DMS153 treated with DMSO at 0.1 percent for 48 hours (cell line): ENCODE data around the gene NRG3.

ENCODE experiments used
- DNase-seq: peaks from one replicate; lab custom pipeline; 2025; ENCODE audit not compliant: unreplicated experiment; lab: John Stamatoyannopoulos, UW

Gene NRG3

GRCh38 chr10:82551506-82551905 is 676.5 kb downstream of the NRG3 start:
- no peak for DNase-seq

- DNase-seq: no peak
Measured at GRCh38 chr10:82552267-82552666, 677.3 kb downstream of the NRG3 start.

- no peak for DNase-seq
Measured at GRCh38 chr10:82554381-82554780, 679.4 kb downstream of the NRG3 start.

- no peak for DNase-seq
Measured at GRCh38 chr10:82558014-82558607, 683.1 kb downstream of the NRG3 start.

- DNase-seq: no peak
Measured at GRCh38 chr10:82564353-82565196, 689.6 kb downstream of the NRG3 start.

- DNase-seq: no peak
Measured at GRCh38 chr10:82565197-82565575, 690.2 kb downstream of the NRG3 start.

- no peak for DNase-seq
Measured at GRCh38 chr10:82572744-82573143, 697.8 kb downstream of the NRG3 start.

GRCh38 chr10:82574081-82574480 is 699.1 kb downstream of the NRG3 start:
- DNase-seq: no peak

GRCh38 chr10:82575318-82575717 is 700.3 kb downstream of the NRG3 start:
- no peak for DNase-seq

- DNase-seq: no peak
Measured at GRCh38 chr10:82576093-82576492, 701.1 kb downstream of the NRG3 start.

- DNase-seq: no peak
Measured at GRCh38 chr10:82581940-82582339, 706.9 kb downstream of the NRG3 start.

GRCh38 chr10:82591421-82591820 is 716.4 kb downstream of the NRG3 start:
- no peak for DNase-seq

GRCh38 chr10:82597840-82598239 is 722.8 kb downstream of the NRG3 start:
- DNase-seq: no peak

GRCh38 chr10:82609845-82610244 is 734.9 kb downstream of the NRG3 start:
- DNase-seq: no peak

- DNase-seq: no peak
Measured at GRCh38 chr10:82618007-82618406, 743.0 kb downstream of the NRG3 start.

- DNase-seq: no peak
Measured at GRCh38 chr10:82621680-82622079, 746.7 kb downstream of the NRG3 start.

- no peak for DNase-seq
Measured at GRCh38 chr10:82622479-82622878, 747.5 kb downstream of the NRG3 start.

- no peak for DNase-seq
Measured at GRCh38 chr10:82625512-82626189, 750.7 kb downstream of the NRG3 start.

GRCh38 chr10:82628373-82628772 is 753.4 kb downstream of the NRG3 start:
- no peak for DNase-seq

GRCh38 chr10:82643076-82643475 is 768.1 kb downstream of the NRG3 start:
- DNase-seq: no peak

- DNase-seq: no peak
Measured at GRCh38 chr10:82643601-82644000, 768.6 kb downstream of the NRG3 start.

GRCh38 chr10:82645221-82645620 is 770.2 kb downstream of the NRG3 start:
- DNase-seq: no peak
